PC-3 (cell line): Measurements from ENCODE around the gene KIDINS220. TPM values are rescaled to one million over a fixed set of nuclear protein-coding genes. Genes with fewer than 3 reads are reported as not detected.

Experiments used
- ATAC-seq: fragments of 200-7000 bp; cut with Tn5 transposase; 2 replicates; pipeline ENCODE4 v1.9.1; 2020; ENCODE audit warnings: mild to moderate bottlenecking, moderate library complexity
- BruUV-seq: library from RNA; stranded (reverse); fragments of 400-500 nt; replicated peaks from 2 replicates; lab custom pipeline; 2021; lab: Mats Ljungman, UMichigan
- CTCF ChIA-PET: fragments of 300-600 bp; sonication (Branson Sonifier 250); formaldehyde crosslinking; loops from one replicate; lab custom pipeline; 2022; ENCODE audit warnings: antibody characterized with exemption; lab: Charles Lee
- POLR2A ChIA-PET: fragments of 300-600 bp; sonication (Branson Sonifier 250); formaldehyde crosslinking; loops from one replicate; lab custom pipeline; 2022; ENCODE audit warnings: antibody characterized with exemption; ENCODE audit not compliant: unreplicated experiment; lab: Charles Lee
- DNase-seq: peaks from one replicate; pipeline ENCODE4 v3.0.0-alpha.2; 2015
- H2AFZ ChIP-seq: fragments of 300-600 bp; sonication (generic); 2 replicates; pipeline ENCODE4 v1.6.0; 2016; ENCODE audit warnings: antibody characterized with exemption, low read length
- H3F3A ChIP-seq: fragments of 300-600 bp; sonication (generic); one replicate; pipeline ENCODE4 v1.6.0; 2017; ENCODE audit warnings: antibody characterized with exemption, low read length, control low read depth, mild to moderate bottlenecking; ENCODE audit not compliant: unreplicated experiment
- H3K27ac ChIP-seq: fragments of 300-600 bp; sonication (generic); 2 replicates; pipeline ENCODE4 v1.5.1; 2016; ENCODE audit warnings: mild to moderate bottlenecking, low read length
- H3K27me3 ChIP-seq: fragments of 300-600 bp; sonication (generic); 2 replicates; pipeline ENCODE4 v1.6.1; 2016; ENCODE audit warnings: low read length, mixed read lengths
- H3K36me3 ChIP-seq: fragments of 300-600 bp; sonication (generic); 2 replicates; pipeline ENCODE4 v1.6.1; 2016; ENCODE audit warnings: low read depth, mixed run types, low read length, mixed read lengths
- H3K4me1 ChIP-seq: fragments of 300-600 bp; sonication (generic); 2 replicates; pipeline ENCODE4 v1.5.1; 2016; ENCODE audit warnings: low read length; ENCODE audit not compliant: insufficient read depth
- H3K4me2 ChIP-seq: fragments of 300-600 bp; sonication (generic); 2 replicates; pipeline ENCODE4 v1.6.0; 2016; ENCODE audit warnings: low read length
- H3K4me3 ChIP-seq: fragments of 300-600 bp; sonication (generic); 2 replicates; pipeline ENCODE4 v1.5.1; 2016; ENCODE audit warnings: mild to moderate bottlenecking, low read length, mixed read lengths
- H3K79me2 ChIP-seq: fragments of 300-600 bp; sonication (generic); 2 replicates; pipeline ENCODE4 v1.6.1; 2017; ENCODE audit warnings: low read length, mixed read lengths
- H3K9ac ChIP-seq: fragments of 300-600 bp; sonication (generic); 2 replicates; pipeline ENCODE4 v1.6.0; 2016; ENCODE audit warnings: mild to moderate bottlenecking, low read length
- H3K9me2 ChIP-seq: fragments of 300-600 bp; sonication (generic); replicated peaks from 2 replicates; pipeline ENCODE4 v1.6.1; 2016; ENCODE audit warnings: mixed run types, low read length, mixed read lengths
- H3K9me3 ChIP-seq: fragments of 300-600 bp; sonication (generic); 2 replicates; pipeline ENCODE4 v1.6.1; 2016; ENCODE audit warnings: low read length, mixed read lengths
- H4K20me1 ChIP-seq: fragments of 300-600 bp; sonication (generic); 2 replicates; pipeline ENCODE4 v1.6.1; 2016; ENCODE audit warnings: low read length, mixed read lengths
- CTCF ChIP-seq: fragments of 300-600 bp; sonication (generic); conservative IDR thresholded peaks from 2 replicates; pipeline ENCODE4 v1.5.1; 2017; ENCODE audit warnings: antibody characterized with exemption, low read depth, mild to moderate bottlenecking, low read length
- EZH2 ChIP-seq: fragments of 300-600 bp; sonication (generic); IDR thresholded peaks from one replicate; pipeline ENCODE4 v1.6.1; 2017; ENCODE audit warnings: antibody characterized with exemption, mild to moderate bottlenecking, low read length; ENCODE audit not compliant: unreplicated experiment
- EZH2phosphoT487 ChIP-seq: fragments of 300-600 bp; sonication (generic); IDR thresholded peaks from 2 replicates; pipeline ENCODE4 v1.6.1; 2018; ENCODE audit warnings: mild to moderate bottlenecking, antibody characterized with exemption, low read length, borderline replicate concordance
- intact Hi-C: fragments of 100-400 bp; cut with micrococcal nuclease; formaldehyde crosslinking; loops from 2 replicates; pipeline ENCODE4 v1.9.0; 2023
- total RNA-seq: library from RNA; depleted of rRNA; stranded (reverse); fragments of >200 nt; gene quantifications from 2 replicates; pipeline ENCODE4 v1.2.3, GENCODE V29; 2014

Gene KIDINS220
- total RNA-seq, 1 experiment from 2014 or later = 37.6 TPM

- Histone ChIP-seq H3K9me2 (no peaks in the 10 kb centered on the region), H4K20me1 (no peaks in the 10 kb centered on the region), H3K4me3 (no peak overlapping the region), H3K27me3 (no peaks in the 10 kb centered on the region), H3K9me3 (no peaks in the 10 kb centered on the region), H3K36me3 (no peaks in the 10 kb centered on the region), H2AFZ (no peak overlapping the region), H3F3A (no peaks in the 10 kb centered on the region), H3K27ac (no peak overlapping the region), H3K4me2 (no peak overlapping the region), H3K4me1 (0 out of 2 replicates have a peak, but pooled peaks cover 4% of the 10 kb centered on the region), H3K79me2 (no peaks in the 10 kb centered on the region), H3K9ac (no peak overlapping the region)
- peak; percentile 78 for ATAC-seq
- intact Hi-C loops = no loop called here
- BruUV-seq = no TSS peak
- CTCF ChIA-PET = no interaction called here
- peak; percentile 9 for DNase-seq
- POLR2A ChIA-PET = no interaction called here
- TF ChIP-seq EZH2phosphoT487 (no peak), EZH2 (no peak), CTCF (no peak)
Observed at GRCh38 chr2:8819194-8819593, 18.2 kb downstream of the KIDINS220 start.

DNA sequence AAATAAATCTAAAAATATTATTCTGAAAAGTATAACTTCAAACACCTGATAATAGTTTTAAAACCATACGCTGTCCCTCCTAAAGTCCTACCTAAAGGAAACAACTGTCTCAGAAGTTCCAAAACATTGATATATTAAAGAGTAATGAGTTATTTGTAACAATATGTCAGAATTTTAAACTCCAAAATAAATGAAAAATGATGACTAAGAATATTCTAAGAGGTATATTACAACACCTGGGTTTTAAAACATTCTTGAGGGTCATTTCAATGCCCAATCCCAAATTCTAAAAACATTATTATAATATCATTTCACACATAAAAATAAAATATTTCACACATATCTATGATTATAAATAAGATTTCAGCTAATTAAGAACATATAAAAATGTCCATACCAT, 20.2 kb downstream of the KIDINS220 start:
- Histone ChIP-seq H3K4me3 (no peak overlapping the region), H3K79me2 (no peaks in the 10 kb centered on the region), H3K27ac (no peak overlapping the region), H3K9me3 (no peaks in the 10 kb centered on the region), H3K4me2 (no peak overlapping the region), H3K9ac (no peak overlapping the region), H3K36me3 (no peaks in the 10 kb centered on the region; the same call in none of the 2 replicates), H2AFZ (no peak overlapping the region), H3K27me3 (no peaks in the 10 kb centered on the region), H3K4me1 (0 out of 2 replicates have a peak, but pooled peaks cover 4% of the 10 kb centered on the region), H3K9me2 (no peaks in the 10 kb centered on the region), H4K20me1 (no peaks in the 10 kb centered on the region), H3F3A (no peaks in the 10 kb centered on the region)
- no TSS peak for BruUV-seq
- ATAC-seq = no peak
- CTCF ChIA-PET = no interaction called here
- no peak for TF ChIP-seq EZH2
- no peak for TF ChIP-seq EZH2phosphoT487
- TF ChIP-seq CTCF = no peak
- POLR2A ChIA-PET = no interaction called here
- DNase-seq = no peak
- intact Hi-C loops = no loop called here

- no peak overlapping the region for H3K4me3 ChIP-seq
- H4K20me1 ChIP-seq = no peaks in the 10 kb centered on the region
- H3K9ac ChIP-seq = no peak overlapping the region
- no peaks in the 10 kb centered on the region for H3K27me3 ChIP-seq
- no TSS peak for BruUV-seq
- ChIA-PET POLR2A (no interaction called here), CTCF (no interaction called here)
- TF ChIP-seq EZH2phosphoT487 = no peak
- TF ChIP-seq CTCF = no peak
- TF ChIP-seq EZH2 = no peak
- DNase-seq = no peak
- H3K9me3 ChIP-seq = no peaks in the 10 kb centered on the region
- H3K4me2 ChIP-seq = no peak overlapping the region
- H2AFZ ChIP-seq = no peak overlapping the region
- H3K9me2 ChIP-seq = no peaks in the 10 kb centered on the region
- peaks cover 34% of the 10 kb centered on the region for H3K36me3 ChIP-seq
- peaks cover 23% of the 10 kb centered on the region for H3K4me1 ChIP-seq
- intact Hi-C loops = no loop called here
- no peaks in the 10 kb centered on the region for H3K79me2 ChIP-seq
- peaks cover 19% of the 10 kb centered on the region for H3F3A ChIP-seq
- no peak for ATAC-seq
- H3K27ac ChIP-seq = no peak overlapping the region
Observed at GRCh38 chr2:8806885-8807704, 30.3 kb downstream of the KIDINS220 start.
